GM12878 (cell line): Measurements from ENCODE around the gene TARBP2.

Experiments used
- BHLHE40 ChIP-seq, 2 experiments: fragments of 450-650 bp in 1 of 2; IDR thresholded peaks; 2 replicates each; pipeline ENCODE4 v1.6.1; 2011 to 2017; ENCODE audit warnings: low read depth in 2 of 2, borderline replicate concordance in 1 of 2, improper control_type of control experiment in 1 of 2, low read length in 1 of 2, mild to moderate bottlenecking in 1 of 2
- CTCF ChIP-seq, 3 experiments: IDR thresholded peaks in 2 of 3; conservative IDR thresholded peaks in 1 of 3; 2 replicates each; pipeline ENCODE4 v1.5.1; 2011; ENCODE audit warnings: low read depth in 3 of 3, low read length in 3 of 3, mild to moderate bottlenecking in 3 of 3, control low read depth in 2 of 3, moderate library complexity in 2 of 3, inconsistent platforms in 1 of 3, mixed read lengths in 1 of 3; ENCODE audit not compliant: control insufficient read depth in 2 of 3, insufficient read depth in 1 of 3; ENCODE audit errors: extremely low read depth in 1 of 3
- EZH2 ChIP-seq: IDR thresholded peaks from 2 replicates; pipeline ENCODE4 v1.6.1; 2012; ENCODE audit warnings: low read depth, mild to moderate bottlenecking, control low read depth, inconsistent platforms, low read length, borderline replicate concordance; ENCODE audit not compliant: control insufficient read depth
- NR2C2 ChIP-seq: IDR thresholded peaks from 2 replicates; pipeline ENCODE4 v1.6.1; 2011; ENCODE audit warnings: borderline replicate concordance, low read depth; ENCODE audit not compliant: control insufficient read depth, insufficient read length
- PKNOX1 ChIP-seq: fragments of 450-650 bp; IDR thresholded peaks from 2 replicates; pipeline ENCODE4 v1.6.1; 2016; ENCODE audit warnings: mild to moderate bottlenecking
- POLR2A ChIP-seq: IDR thresholded peaks from 2 replicates; pipeline ENCODE4 v1.6.1; 2011; ENCODE audit warnings: low read depth, mild to moderate bottlenecking, low read length
- RAD21 ChIP-seq: IDR thresholded peaks from 2 replicates; pipeline ENCODE4 v1.6.1; 2011; ENCODE audit warnings: mild to moderate bottlenecking, low read depth, low read length, moderate library complexity; ENCODE audit not compliant: insufficient read depth
- SMAD1 ChIP-seq: fragments of 450-650 bp; IDR thresholded peaks from 2 replicates; pipeline ENCODE4 v1.6.1; 2018; ENCODE audit warnings: mild to moderate bottlenecking, low read depth; ENCODE audit not compliant: partially characterized antibody
- YBX1 ChIP-seq: fragments of 450-650 bp; IDR thresholded peaks from 2 replicates; pipeline ENCODE4 v1.6.1; 2016; ENCODE audit warnings: antibody characterized with exemption
- ZBTB33 ChIP-seq: fragments of 450-650 bp; IDR thresholded peaks from 2 replicates; pipeline ENCODE4 v1.6.1; 2017; ENCODE audit warnings: mild to moderate bottlenecking
- ZNF687 ChIP-seq: fragments of 450-650 bp; IDR thresholded peaks from 2 replicates; pipeline ENCODE4 v1.6.1; 2017; ENCODE audit warnings: mild to moderate bottlenecking, moderate library complexity
- TF ChIP-seq, protein P1 (sequence below): IDR thresholded peaks from 2 replicates; pipeline ENCODE4 v1.6.1; 2012; ENCODE audit warnings: low read depth, low read length, improper control_type of control experiment

- TF ChIP-seq YBX1 (no peak), NR2C2 (no peak), RAD21 (no peak), PKNOX1 (no peak), POLR2A (no peak), ZBTB33 (no peak), CTCF (IDR thresholded peaks at IDR 0.05 in 2 of 3, conservative IDR thresholded peaks at IDR 0.05 in 1 of 3; ENCODE audit: control insufficient read depth in 2 of 3, extremely low read depth in 1 of 3, insufficient read depth in 1 of 3, low read depth in 3 of 3, low read length in 3 of 3) (no peak), SMAD1 (no peak), ZNF687 (no peak), EZH2 (no peak), BHLHE40 (IDR thresholded peaks at IDR 0.05; ENCODE audit: borderline replicate concordance in 1 of 2, low read depth in 2 of 2, low read length in 1 of 2) (no peak)
- TF ChIP-seq, protein P1, sequence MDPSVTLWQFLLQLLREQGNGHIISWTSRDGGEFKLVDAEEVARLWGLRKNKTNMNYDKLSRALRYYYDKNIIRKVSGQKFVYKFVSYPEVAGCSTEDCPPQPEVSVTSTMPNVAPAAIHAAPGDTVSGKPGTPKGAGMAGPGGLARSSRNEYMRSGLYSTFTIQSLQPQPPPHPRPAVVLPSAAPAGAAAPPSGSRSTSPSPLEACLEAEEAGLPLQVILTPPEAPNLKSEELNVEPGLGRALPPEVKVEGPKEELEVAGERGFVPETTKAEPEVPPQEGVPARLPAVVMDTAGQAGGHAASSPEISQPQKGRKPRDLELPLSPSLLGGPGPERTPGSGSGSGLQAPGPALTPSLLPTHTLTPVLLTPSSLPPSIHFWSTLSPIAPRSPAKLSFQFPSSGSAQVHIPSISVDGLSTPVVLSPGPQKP, result no peak
These were observed 22.0 kb downstream of the TARBP2 start for GRCh38 chr12:53523131-53523530.
